BE2C (cell line): ENCODE data around the gene ANKRD53.
A peak's percentile ranks its signal among the peaks of the same experiment; 100 is the strongest.
"Not testable (repeated sequence)": the region's sequence is repeated elsewhere in the genome, so short reads cannot be mapped to it uniquely, and the experiment has no call there.

Experiments
- DNase-seq: peaks from one replicate; pipeline ENCODE4 v3.0.0-alpha.2; 2020
- H3K27me3 ChIP-seq: fragments of 250-450 bp; sonication (Bioruptor Pico); 2 replicates; pipeline ENCODE4 v1.5.1; 2020; ENCODE audit warnings: mild to moderate bottlenecking
- H3K36me3 ChIP-seq: fragments of 250-450 bp; sonication (Bioruptor Pico); 2 replicates; pipeline ENCODE4 v1.5.1; 2020; ENCODE audit warnings: mild to moderate bottlenecking
- H3K4me1 ChIP-seq: fragments of 250-450 bp; sonication (Bioruptor Pico); 2 replicates; pipeline ENCODE4 v1.5.1; 2020
- H3K4me3 ChIP-seq: 2 replicates; pipeline ENCODE4 v1.5.1; 2011; ENCODE audit warnings: low read depth, low read length
- H3K9me3 ChIP-seq: fragments of 250-450 bp; sonication (Bioruptor Pico); 2 replicates; pipeline ENCODE4 v1.5.1; 2020
- CTCF ChIP-seq: IDR thresholded peaks from 2 replicates; pipeline ENCODE4 v1.5.1; 2012; ENCODE audit warnings: mild to moderate bottlenecking, low read depth, low read length

Gene ANKRD53

GRCh38 chr2:70995426-70995729 lies 16.9 kb downstream of the ANKRD53 start:
- Histone ChIP-seq H3K36me3 (no peaks in the 10 kb centered on the region), H3K4me3 (peak overlapping the region; percentile 73), H3K4me1 (no peaks in the 10 kb centered on the region), H3K27me3 (no peaks in the 10 kb centered on the region), H3K9me3 (no peaks in the 10 kb centered on the region)
- TF ChIP-seq CTCF, result peak; percentile 44
- peak; percentile 25 for DNase-seq

- H3K36me3 ChIP-seq, H3K27me3 ChIP-seq, DNase-seq, H3K4me1 ChIP-seq, H3K9me3 ChIP-seq, H3K4me3 ChIP-seq: not testable (repeated sequence)
Measured at GRCh38 chr2:70998885-70999284, 20.5 kb downstream of the ANKRD53 start.

- DNase-seq, result no peak
- Histone ChIP-seq H3K4me3 (no peak overlapping the region), H3K9me3 (no peaks in the 10 kb centered on the region), H3K36me3 (no peaks in the 10 kb centered on the region), H3K4me1 (no peaks in the 10 kb centered on the region), H3K27me3 (no peaks in the 10 kb centered on the region)
- TF ChIP-seq CTCF, result no peak
Measured at GRCh38 chr2:70999362-70999761, 20.9 kb downstream of the ANKRD53 start.

- not testable (repeated sequence) for H3K36me3 ChIP-seq, H3K9me3 ChIP-seq, DNase-seq, H3K4me1 ChIP-seq, H3K27me3 ChIP-seq, H3K4me3 ChIP-seq
Measured at GRCh38 chr2:70999931-71000330, 21.5 kb downstream of the ANKRD53 start.

GRCh38 chr2:71000780-71001591 lies 22.6 kb downstream of the ANKRD53 start:
- DNase-seq, result peak; percentile 67
- Histone ChIP-seq H3K4me3 (peak overlapping the region; percentile 45), H3K36me3 (no peaks in the 10 kb centered on the region), H3K27me3 (no peaks in the 10 kb centered on the region), H3K4me1 (no peaks in the 10 kb centered on the region), H3K9me3 (no peaks in the 10 kb centered on the region)
- peak; percentile 71 for TF ChIP-seq CTCF

GRCh38 chr2:71001592-71001927 lies 23.1 kb downstream of the ANKRD53 start:
- Histone ChIP-seq H3K4me3 (no peak overlapping the region), H3K9me3 (no peaks in the 10 kb centered on the region), H3K4me1 (no peaks in the 10 kb centered on the region), H3K27me3 (no peaks in the 10 kb centered on the region), H3K36me3 (no peaks in the 10 kb centered on the region)
- TF ChIP-seq CTCF, result no peak
- DNase-seq, result no peak

GRCh38 chr2:71001981-71002570 lies 23.6 kb downstream of the ANKRD53 start:
- Histone ChIP-seq H3K4me1 (no peaks in the 10 kb centered on the region), H3K4me3 (no peak overlapping the region), H3K27me3 (no peaks in the 10 kb centered on the region), H3K36me3 (no peaks in the 10 kb centered on the region), H3K9me3 (no peaks in the 10 kb centered on the region)
- no peak for TF ChIP-seq CTCF
- DNase-seq, result peak; percentile 36
